Mesodermal cell (in vitro differentiated cells): Measurements from ENCODE around the gene OR6N1.

Source experiments
- H3K27ac ChIP-seq: 2 replicates; pipeline ENCODE4 v1.7.0; 2013; ENCODE audit warnings: mild to moderate bottlenecking, low read depth, low read length, moderate library complexity; ENCODE audit not compliant: severe bottlenecking
- H3K36me3 ChIP-seq: 2 replicates; pipeline ENCODE4 v1.7.1; 2013; ENCODE audit warnings: mild to moderate bottlenecking, low read length, moderate library complexity; ENCODE audit not compliant: control insufficient read depth, insufficient read depth
- H3K4me1 ChIP-seq: one replicate; pipeline ENCODE4 v1.7.1; 2013; ENCODE audit warnings: mild to moderate bottlenecking, low read length; ENCODE audit not compliant: insufficient read depth, control insufficient read depth, poor library complexity, severe bottlenecking
- H3K4me3 ChIP-seq: 2 replicates; pipeline ENCODE4 v1.7.0; 2013; ENCODE audit warnings: low read length, control low read depth, mild to moderate bottlenecking; ENCODE audit not compliant: insufficient read depth, poor library complexity, severe bottlenecking; ENCODE audit errors: extremely low read depth
- H3K9me3 ChIP-seq: 2 replicates; pipeline ENCODE4 v1.7.1; 2013; ENCODE audit warnings: mild to moderate bottlenecking, low read length, moderate library complexity; ENCODE audit not compliant: control insufficient read depth
- WGBS, 2 experiments: methylation state at CpG; one replicate each; pipeline ENCODE4 v1.1.5; 2013; ENCODE audit warnings: missing lambda C conversion rate in 2 of 2; ENCODE audit not compliant: insufficient coverage in 2 of 2; 5-methylcytosine and 5-hydroxymethylcytosine counted together

The OR6N1 gene

DNA sequence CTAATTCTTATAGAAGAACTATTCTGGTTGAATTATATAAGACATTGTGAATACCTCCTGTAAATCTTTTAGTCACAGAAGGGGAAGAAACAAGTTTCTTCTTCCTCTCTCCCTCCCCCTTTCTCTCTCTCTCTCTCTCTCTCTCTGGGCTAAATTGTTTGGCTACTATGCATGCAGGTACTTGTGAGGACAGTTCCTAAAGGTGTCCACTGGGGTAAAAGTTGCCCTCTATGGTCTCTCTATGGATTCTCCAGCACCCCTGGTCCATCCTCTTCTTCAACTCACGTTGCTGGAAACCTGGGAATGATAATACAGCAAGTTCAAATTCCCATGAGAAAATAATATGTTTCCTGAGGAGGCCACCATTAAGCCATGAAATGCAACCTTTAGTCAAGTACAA, 57.2 kb downstream of the OR6N1 start:
- 67% methylated on average over 1 of the region's 1 CpG; no CpG with 5 or more reads in 1 of the 2 experiments for WGBS, 2 experiments
- H3K4me1 ChIP-seq: no peaks in the 10 kb centered on the region
- no peaks in the 10 kb centered on the region for H3K36me3 ChIP-seq
- H3K4me3 ChIP-seq: no peak overlapping the region
- no peaks in the 10 kb centered on the region for H3K9me3 ChIP-seq
- H3K27ac ChIP-seq: no peak overlapping the region
